ENCODE results near the gene HCRTR1.

The HCRTR1 gene

DNA sequence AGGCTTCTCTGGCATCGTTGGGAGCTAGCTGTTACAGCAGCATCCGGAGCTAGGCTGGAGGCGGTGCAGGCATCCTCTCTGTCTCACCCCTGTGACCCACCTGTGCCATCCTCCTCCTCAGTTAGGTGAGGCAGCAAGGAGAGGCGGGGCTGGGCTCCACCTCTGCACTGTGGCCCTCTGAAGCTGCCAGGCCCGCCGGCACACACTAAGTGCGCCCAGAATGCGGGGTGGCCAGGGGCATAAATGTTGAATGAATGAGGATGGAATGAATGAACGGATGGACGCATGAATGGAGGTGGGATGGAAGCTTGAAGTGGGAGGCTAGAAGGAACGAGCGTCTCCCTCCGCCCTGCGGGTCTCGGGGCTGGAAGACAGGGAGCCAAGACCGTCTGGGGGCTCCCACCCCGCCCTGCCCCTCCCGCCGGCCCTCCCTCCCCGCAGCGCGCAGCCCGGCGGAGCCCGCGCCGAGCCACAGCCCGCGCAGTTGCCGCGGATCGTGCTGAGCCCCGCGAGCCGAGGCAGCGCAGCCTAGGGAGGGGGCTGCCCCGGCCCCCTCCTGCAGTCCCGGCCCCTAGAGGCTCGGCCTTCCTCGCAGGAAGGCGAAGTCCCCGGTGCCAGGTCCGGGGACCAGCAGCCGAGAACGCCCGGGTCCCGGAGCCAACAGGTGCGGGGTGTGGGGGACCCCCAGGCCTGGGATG is at the start of gene HCRTR1:
Gene HCRTR1, plus strand, starts transcription at position 472 of the 698 bp plus-strand sequence. CDS start 1,504 bp downstream, outside the sequence.
- DNase-seq (ENCODE audit: low read depth) = no peak

DNA sequence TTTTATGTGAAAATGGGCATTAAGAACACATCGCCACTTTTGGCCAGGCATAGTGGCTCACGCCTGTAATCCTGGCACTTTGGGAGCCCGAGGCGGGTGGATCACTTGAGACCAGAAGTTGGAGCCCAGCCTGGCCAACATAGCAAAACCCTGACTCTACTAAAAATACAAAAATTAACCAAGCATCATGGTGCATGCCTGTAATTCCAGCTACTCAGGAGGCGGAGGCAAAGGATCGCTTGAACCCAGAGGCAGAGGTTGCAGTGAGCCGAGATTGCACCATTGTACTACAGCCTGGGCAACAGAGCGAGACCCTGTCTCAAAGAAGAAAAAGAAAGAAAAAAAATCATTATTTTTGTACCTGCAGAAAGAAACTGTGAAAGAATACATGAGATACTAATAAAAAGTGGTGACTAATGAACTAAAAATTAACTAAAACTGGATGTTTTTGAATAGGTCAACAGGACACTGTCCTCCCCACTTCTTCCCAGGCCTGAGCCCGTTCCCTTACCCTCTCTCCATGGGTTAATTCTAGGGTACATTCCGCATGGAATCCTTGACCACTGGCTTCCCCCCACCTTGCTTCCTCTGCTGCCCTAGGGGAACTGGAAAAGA is 49.4 kb upstream of the HCRTR1 start:
- DNase-seq (ENCODE audit: low read depth) = no peak

DNA sequence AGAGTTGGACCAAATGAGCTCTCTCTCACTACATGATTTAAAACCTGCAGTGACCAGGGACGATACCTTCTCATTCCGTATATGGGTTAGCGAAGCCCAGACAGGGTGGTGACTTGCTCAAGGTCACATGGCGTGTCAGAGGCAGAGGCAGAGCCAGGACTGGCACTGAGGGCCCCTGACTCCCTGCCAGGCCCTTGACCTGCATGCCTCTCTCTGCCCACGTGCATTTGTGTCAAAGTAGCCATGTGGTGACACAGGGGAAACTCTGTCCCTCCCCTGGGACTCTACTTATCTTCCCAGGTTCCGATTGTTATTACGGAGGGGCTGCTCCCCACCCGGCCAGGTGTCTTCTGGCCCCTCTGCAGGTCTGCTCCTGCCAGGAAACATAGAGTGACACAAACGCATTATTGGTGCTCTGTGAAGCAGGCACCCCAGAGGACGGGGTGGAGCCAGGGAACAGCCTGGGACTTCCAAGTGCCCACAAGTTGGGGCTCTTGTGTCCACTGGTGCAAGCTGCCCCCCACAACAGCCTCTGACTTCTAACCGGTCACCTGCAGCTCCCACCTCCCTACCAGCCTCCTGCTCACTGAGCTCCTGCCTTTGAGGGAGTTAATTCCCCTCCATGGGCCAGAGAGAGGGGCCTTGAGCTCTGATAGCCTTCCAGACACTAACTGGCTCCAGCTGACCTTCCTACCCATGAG is 48.4 kb upstream of the HCRTR1 start:
- DNase-seq (ENCODE audit: low read depth) = no peak

DNA sequence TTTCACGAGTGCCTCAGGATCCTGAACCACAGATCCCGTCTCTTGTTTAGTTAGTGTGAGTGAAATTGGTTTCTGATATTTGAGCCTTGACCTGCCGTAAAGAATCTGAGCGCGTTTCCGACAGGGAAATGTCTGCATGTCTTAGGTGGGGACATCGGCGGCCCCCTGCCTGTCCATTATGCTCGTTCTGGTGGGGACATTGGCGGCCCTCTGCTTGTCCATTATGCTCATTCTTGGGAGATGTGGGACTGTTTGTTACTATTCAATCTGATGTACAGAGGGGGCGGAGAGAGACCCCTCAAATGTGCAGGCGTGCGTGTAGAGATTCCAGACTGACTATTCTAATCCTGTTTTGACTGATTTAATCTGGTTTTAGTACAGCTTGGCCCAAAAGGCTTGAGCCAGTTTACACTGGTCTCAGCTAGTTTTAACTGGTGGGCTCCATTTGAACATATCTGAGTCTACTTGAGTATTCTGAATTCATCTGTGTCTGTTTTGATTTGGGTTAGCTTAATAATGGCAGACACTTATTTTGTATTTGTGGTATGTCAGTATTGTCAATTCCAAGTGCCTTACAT is 47.8 kb upstream of the HCRTR1 start:
- no peak for DNase-seq (ENCODE audit: low read depth)

DNA sequence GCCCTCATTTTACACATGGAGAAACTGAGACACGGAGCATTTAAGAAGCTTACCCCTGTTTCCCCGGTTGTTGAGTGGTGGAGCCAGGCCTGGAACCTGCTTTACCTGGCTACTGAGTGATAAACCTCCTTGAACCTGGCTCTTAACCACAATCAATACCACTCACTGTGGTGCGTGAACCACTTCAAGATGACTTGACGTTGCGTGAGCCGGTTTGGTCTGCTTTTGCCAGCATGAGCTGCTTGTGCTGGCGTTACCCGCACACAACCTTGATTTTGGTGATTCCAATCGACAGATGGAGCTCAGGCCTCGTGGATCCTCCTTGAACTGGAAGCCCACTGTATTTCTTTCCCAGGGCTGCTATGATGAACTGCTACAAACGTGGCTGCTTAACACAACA is 47.3 kb upstream of the HCRTR1 start:
- DNase-seq (ENCODE audit: low read depth) = no peak

DNA sequence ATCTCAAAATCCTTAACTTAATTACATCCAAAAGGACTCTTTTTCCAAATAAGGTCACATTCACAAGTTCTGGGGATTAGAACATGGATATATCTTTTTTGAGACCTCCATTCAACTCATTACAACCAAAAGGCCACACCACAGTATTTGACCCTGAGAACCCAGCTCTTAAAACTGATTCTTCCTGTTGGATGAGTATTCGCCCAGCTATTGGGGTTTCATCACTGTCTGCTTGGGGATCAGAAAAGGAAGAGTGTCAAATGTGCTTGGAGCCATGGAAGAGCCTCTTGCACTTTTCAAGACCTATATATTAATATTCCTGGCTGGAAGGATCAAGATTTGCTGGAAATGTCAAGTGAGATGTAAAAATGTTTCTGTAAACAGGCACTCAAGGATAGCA is 46.6 kb upstream of the HCRTR1 start:
- DNase-seq (ENCODE audit: low read depth) = no peak

DNA sequence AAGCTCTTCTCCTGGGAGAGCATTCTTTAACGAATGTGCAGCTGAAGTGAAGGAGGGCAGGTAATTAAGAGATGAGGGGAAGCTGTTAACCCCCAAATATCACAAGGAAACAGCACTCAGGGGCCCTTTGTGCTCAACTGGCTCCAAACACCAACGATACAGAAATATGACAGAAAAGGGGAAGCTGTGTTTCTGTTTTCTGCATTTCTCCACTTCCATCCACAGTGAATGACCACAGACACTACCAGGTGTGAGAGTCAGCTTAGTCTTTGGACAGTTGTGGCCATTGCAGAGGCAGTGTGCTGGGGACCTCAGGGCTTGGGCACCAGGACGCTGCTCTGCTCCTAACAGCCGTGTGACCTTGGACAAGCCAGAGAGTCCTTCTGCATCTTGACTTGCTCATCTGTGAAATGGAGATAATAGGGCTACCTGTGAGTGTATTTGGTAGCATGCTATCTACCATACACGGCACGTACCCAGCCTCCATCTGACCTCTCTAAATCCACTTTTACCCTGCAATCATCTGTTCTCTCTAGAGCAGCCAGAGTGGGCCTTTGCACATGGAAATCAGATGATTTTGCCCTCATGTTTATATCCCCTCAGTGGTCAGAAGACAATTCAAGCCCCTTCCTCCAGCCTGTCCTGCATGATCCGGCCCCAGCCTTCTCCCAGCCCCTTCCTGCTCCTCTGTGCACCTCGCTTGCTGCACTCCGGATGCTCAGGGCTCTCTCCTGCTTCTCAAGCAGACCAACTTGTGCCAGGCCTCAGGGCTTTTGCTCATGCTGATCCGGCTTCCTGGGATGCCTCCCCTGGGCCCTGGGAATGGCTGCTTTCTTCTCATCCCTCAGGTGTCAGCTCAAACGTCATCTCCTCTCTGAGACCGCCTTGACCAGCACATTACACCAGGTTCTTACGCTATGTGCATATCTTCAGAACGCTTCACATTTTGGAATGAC is 45.9 kb upstream of the HCRTR1 start:
- no peak for DNase-seq (ENCODE audit: low read depth)

DNA sequence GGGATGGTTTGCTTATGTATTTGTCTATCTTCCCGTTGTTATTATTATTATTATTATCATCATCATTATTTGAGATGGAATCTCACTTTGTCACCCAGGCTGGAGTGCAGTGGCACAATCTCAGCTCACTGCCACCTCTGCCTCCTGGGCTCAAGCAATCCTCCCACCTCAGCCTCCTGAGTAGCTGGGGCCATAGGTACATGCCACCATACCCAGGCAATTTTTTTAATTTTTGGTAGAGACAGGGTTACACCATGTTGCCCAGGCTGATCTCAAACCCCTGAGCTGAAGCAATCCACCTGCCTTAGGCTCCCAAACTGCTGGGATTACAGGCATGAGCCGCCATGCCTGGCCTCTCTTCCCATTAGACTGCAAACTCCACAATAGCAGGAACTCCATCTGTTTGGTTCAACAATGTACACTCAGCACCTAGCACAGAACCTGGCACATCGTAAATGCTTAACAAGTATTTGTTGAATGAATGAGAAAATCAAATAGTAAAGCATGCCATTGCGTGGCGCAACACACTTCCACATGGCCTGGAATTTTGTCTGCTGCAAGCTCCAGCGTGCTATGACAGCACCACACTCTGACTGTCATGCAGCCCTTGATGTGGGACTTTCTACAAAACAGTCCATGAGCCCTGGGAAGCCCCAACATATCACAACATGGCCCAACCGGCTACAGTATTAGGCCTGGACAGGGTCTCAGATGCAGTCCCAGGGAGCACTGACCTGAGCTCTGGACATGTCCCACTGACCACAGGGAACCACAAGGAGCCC is 45.0 kb upstream of the HCRTR1 start:
- DNase-seq (ENCODE audit: low read depth) = no peak

DNA sequence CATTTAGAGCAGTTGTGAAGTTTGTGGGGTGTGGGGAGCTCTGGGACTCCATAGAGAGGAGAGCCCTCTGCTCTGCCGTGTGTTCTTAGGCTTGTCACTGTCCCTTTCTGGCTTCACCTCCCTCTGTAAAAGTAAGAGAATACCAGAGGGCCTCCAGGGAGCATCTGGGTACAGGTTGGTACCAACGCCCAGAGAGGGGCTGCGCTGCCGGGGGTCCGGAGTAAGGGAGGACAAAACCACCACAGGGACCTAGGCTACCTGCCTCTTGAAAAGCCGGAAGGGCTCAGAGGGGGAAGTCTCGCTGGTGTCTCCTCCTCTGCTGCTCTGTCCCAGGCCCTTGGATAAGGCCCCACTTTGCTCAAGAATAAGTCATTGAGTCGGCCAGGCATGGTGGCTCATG is 44.2 kb upstream of the HCRTR1 start:
- DNase-seq (ENCODE audit: low read depth) = no peak

DNA sequence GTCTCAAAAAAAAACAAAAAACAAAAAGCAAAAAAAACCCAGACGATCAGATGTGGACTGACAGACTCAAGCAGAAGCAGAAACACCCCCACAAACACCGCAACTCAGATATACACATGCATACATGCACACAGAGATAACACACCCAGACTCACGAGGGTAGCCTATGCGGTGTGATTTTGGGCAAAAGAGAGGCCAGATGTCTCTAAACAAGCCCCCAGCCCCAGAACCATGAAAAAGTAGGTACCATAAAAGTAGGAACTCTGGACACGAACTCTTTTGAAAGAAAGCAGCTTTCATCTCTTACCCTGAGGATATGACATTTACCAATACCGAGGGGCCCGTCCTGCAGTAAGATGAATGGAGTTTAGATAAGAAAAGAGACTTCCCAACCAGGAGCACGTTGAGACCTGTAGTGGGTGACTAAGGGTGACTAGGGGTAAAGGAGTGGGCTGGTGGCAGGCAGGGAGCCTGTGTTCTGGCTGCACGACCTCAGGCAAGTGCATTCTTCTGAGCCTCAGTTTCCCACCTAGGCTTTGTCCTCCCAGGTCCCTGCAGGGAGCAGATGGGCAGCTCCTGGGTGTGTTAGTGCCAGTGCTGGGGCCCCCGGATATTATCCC is 42.6 kb upstream of the HCRTR1 start:
- no peak for DNase-seq (ENCODE audit: low read depth)

DNA sequence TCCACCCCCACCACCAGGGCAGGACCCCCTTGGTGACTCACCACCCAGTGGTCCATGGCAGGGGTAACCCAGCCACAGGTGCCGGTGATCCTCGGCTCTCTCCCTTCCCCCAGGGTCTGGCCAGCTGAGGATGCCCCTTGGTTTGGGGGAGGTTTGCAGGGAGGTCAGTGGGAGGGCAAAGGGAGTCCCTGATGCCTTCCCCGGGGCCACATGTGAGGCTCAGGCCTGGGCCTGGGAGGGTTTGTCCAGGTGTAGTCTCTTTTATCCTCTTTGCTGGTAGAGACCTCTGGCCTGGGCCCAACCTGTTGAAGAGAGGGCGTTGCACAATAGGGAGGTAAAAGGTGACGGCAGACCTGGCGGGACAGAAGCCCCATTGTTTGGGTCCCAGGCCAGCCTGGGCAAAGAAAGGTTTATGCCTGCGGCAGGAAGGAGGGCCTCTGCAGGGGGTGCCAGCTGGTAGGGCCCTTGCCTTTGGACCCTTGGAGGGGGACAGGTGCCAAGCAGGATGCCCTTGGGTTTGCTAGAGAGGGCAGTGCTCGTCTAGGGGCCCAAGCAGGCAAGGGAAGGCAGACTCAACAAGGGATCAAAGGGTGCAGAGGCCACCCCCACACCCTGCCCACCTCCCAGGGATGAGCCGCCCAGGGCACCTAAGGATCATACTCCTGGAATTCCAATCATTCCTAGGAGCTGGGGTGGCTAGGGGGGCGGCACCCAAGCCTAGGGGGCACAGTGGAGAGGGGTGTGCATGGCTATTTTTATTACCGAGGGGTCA is 41.9 kb upstream of the HCRTR1 start:
- no peak for DNase-seq (ENCODE audit: low read depth)

DNA sequence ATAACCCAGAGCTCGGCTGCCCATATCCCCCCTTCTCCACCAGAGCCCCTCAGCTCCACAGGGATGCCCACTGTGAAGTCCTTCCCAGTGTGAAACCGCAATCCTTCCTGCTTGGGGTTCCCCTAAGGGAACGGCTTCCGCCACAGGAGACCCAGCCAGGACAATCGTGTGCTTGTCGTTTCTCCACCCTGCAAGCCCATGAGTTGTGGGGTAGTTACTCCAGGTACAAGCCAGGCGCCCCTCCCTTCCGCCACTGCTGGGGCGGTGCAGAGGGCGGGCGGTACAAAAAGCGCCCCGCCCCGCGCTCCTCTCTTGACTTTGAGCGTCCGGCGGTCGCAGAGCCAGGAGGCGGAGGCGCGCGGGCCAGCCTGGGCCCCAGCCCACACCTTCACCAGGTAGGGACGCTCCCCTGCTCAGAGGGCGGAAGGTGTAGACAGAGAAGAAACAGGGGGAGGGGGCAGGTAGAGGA is 41.3 kb upstream of the HCRTR1 start, which contains the start of gene TINAGL1:
Gene TINAGL1, plus strand, starts transcription at position 315 of the 469 bp plus-strand sequence. CDS start 634 bp downstream, outside the sequence.
- DNase-seq (ENCODE audit: low read depth) = no peak

DNA sequence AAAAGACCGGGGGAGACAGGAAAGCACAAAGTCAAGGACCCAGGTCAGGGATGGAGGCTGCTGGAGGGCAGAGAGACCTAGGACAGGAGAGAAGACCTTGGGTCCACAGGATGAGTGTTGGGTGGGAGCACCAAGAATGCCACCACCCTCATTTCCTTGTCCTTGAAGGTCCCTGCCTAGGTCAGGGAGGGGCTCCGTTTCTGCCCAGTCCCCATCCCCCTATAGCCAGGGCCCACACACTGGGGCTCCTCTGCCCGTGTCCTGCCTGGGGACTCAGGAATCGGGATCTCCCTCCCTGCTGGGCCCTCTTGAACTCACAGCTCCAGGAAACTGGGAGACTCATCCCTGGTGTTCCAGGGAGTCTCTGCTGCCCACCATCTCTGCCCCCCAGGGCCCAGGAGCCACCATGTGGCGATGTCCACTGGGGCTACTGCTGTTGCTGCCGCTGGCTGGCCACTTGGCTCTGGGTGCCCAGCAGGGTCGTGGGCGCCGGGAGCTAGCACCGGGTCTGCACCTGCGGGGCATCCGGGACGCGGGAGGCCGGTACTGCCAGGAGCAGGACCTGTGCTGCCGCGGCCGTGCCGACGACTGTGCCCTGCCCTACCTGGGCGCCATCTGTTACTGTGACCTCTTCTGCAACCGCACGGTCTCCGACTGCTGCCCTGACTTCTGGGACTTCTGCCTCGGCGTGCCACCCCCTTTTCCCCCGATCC is 40.6 kb upstream of the HCRTR1 start:
- DNase-seq (ENCODE audit: low read depth) = no peak

DNA sequence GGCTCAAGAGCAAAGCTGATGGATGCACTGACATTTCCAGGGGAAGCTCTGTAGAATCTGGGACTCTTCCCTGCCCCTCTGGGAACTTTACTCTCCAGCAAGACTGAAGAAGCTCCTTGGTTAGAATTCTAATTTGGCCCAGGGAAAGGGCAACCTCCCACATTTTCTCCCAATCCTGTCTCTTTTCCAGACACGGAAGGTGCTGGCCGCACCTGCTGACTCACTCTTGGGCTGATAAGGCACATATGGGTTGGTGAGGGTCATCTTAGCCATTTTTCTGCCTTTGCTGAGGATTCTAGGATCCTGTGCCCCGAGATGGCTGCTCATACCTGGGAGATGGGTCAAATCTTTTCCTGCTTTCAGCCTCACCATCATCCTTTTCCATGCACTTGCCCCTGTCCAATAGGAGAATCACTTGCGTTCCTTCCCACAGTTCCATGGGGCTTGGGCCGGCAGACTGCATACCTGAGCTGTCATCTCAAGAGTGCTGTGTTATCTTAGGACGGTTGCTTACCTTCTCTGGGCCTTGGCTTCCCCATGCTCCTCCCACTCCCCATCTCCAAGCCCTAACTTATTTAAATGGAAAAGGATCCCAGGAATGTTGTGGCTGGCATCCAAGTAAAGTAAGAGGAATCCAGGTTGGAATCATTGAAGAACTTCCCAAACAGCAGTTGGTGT is 39.8 kb upstream of the HCRTR1 start:
- DNase-seq (ENCODE audit: low read depth) = no peak

DNA sequence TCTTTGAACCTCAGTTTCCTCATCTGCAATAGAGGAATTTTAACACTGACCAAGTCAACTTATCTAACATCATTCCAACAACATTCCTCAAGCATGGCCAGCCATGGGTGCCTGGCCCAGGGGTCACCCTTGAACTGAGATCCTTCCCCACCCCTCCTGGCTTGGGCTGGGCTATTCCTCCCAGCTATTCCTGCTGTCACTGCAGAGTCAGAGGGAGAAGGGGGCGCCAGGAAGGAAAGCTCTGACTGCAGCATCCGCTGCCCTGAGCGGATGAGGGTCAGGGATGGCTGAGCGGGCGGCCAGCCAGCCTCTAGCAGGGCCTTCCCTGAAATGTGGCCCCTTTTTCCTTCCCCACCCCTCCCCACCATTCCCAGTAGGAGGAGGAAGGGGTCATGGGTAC is 38.1 kb upstream of the HCRTR1 start:
- no peak for DNase-seq (ENCODE audit: low read depth)

DNA sequence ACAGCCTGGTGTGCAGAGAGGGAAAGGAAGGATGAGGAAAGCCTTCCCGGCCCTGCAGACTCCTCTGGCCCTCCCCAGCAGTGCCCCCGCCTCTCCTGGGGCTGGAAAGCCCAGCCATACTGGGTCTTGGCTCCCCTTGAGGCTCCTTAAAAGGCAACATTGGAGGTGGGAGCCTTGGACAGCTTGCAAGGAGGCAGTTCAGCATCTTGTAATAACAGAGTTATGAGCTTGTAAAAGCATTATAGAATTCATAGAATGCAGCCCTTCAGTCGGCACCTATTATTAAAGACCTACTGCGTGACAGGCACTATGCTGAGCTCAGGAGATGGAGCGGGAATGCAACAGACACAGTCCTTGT is 37.0 kb upstream of the HCRTR1 start:
- no peak for DNase-seq (ENCODE audit: low read depth)

DNA sequence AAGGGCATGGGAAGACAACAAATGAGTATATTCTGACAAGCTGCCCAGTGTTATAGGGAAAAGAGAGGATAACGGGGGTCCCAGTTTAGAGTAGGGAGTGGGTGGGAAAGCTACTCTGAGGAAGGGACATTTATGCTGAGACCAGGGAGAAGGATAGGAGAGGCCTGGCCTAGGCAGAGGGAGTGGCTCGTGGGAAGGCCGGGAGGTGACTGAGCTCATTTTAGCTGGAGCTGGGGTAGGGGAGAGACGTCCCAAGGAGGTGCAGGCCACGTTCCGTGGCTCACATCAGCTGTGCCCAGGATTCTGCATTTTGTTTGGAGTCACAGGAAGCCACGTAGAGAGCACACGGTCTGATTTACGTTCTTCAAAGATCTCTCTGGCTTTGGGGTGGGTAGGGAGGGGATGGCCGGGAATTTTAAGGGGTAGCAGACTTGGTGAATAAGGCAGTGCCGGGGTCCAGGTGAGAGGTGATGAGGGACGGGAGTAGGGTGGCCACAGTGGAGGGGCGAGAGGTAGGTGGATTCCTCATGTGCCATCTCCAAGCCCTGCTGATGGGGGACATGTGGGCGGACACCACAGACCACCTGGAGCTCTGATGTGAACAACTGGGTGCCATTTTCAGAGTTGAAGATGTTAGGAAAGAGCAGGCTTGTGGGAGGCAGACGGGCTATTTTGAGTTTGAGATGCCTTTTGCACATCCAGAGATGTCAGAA is 36.4 kb upstream of the HCRTR1 start:
- no peak for DNase-seq (ENCODE audit: low read depth)
